ENCODE results near the gene SH3RF3. TPM values are rescaled to one million over a fixed set of nuclear protein-coding genes. Genes with fewer than 3 reads are reported as not detected.

SH3RF3 gene
- polyA plus RNA-seq, 1 donor (not counting 4 experiments of a cell fraction or from before 2014, with no cell fraction given): 0.08 TPM

DNA sequence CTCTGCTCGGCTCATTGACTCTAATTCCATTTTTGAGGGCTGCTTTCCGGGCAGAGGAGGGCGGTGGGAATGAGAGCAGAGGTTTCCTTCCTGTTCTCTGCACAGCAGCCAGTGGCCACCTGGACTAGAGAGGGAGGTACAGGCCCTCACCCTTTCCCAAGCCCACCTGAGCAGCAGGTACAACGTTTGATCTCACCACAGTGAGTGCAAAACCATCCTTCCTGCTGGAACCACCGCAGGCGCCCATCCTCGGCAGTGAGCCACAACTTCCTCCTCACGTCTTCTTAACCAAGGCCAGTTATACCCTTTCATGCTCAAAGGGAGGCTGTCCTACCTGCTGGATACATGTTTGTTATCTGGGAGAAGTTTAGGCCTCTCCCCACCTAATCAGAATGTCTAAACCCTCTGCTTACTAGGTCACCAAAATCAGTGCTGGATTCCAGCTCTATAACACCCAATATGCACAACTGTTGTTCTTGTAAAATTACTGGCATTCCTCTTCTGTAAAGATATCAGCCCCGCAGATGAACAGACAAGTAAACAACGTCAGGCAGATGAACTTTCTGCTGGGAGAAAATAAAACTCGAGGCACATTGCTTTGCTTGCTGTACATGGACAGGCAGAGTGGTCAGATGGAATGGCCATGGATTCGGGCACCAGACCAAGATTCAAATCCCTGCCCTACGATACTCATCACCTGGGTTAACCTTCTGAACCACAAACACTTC is 191.4 kb downstream of the SH3RF3 start:
- FAIRE-seq (no peak), DNase-seq (ENCODE audit: low read depth, low spot score) (no peak)
- Histone ChIP-seq H2AFZ (ENCODE audit: control insufficient read depth, low read length) (no peak overlapping the region), H3K4me2 (ENCODE audit: control insufficient read depth, extremely low read depth, insufficient read depth, low read depth, low read length) (no peak overlapping the region), H3K79me2 (ENCODE audit: control insufficient read depth, insufficient read depth, low read length) (no peaks in the 10 kb centered on the region), H3K27me3 (ENCODE audit: control insufficient read depth, extremely low read depth, insufficient read depth, low read length) (peaks cover 34% of the 10 kb centered on the region), H4K20me1 (ENCODE audit: control insufficient read depth, extremely low read depth, insufficient read depth, low read length) (no peaks in the 10 kb centered on the region), H3K4me3 (ENCODE audit: control insufficient read depth in 2 of 3, extremely low read depth in 1 of 3, insufficient read depth in 2 of 3, low read depth in 1 of 3, low read length in 3 of 3) (no peak overlapping the region), H3K27ac (ENCODE audit: control insufficient read depth, insufficient read depth, low read length) (no peak overlapping the region), H3K9ac (ENCODE audit: control insufficient read depth, extremely low read depth, insufficient read depth, low read length) (no peak overlapping the region), H3K4me1 (ENCODE audit: control insufficient read depth, extremely low read depth, insufficient read depth, low read length) (peaks cover 32% of the 10 kb centered on the region), H3K36me3 (ENCODE audit: control insufficient read depth in 2 of 2, extremely low read depth in 1 of 2, insufficient read depth in 2 of 2, low read length in 2 of 2) (no peaks in the 10 kb centered on the region), H3K9me3 (ENCODE audit: control insufficient read depth, low read depth, low read length) (no peaks in the 10 kb centered on the region), H3K9me1 (ENCODE audit: control insufficient read depth, extremely low read depth, insufficient read depth, low read length) (no peaks in the 10 kb centered on the region)
- dilution Hi-C loops (cut with MboI; ENCODE audit: extremely low pct_ligation_motif_present, low sequenced_read_pairs): no loop called here
- TF ChIP-seq, protein P1, sequence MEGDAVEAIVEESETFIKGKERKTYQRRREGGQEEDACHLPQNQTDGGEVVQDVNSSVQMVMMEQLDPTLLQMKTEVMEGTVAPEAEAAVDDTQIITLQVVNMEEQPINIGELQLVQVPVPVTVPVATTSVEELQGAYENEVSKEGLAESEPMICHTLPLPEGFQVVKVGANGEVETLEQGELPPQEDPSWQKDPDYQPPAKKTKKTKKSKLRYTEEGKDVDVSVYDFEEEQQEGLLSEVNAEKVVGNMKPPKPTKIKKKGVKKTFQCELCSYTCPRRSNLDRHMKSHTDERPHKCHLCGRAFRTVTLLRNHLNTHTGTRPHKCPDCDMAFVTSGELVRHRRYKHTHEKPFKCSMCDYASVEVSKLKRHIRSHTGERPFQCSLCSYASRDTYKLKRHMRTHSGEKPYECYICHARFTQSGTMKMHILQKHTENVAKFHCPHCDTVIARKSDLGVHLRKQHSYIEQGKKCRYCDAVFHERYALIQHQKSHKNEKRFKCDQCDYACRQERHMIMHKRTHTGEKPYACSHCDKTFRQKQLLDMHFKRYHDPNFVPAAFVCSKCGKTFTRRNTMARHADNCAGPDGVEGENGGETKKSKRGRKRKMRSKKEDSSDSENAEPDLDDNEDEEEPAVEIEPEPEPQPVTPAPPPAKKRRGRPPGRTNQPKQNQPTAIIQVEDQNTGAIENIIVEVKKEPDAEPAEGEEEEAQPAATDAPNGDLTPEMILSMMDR (optimal IDR thresholded peaks at IDR 0.05 in 1 of 3, IDR thresholded peaks at IDR 0.05 in 1 of 3, conservative IDR thresholded peaks at IDR 0.05 in 1 of 3; ENCODE audit: extremely low read depth in 1 of 3, insufficient read depth in 2 of 3, low read length in 3 of 3): no peak

DNA sequence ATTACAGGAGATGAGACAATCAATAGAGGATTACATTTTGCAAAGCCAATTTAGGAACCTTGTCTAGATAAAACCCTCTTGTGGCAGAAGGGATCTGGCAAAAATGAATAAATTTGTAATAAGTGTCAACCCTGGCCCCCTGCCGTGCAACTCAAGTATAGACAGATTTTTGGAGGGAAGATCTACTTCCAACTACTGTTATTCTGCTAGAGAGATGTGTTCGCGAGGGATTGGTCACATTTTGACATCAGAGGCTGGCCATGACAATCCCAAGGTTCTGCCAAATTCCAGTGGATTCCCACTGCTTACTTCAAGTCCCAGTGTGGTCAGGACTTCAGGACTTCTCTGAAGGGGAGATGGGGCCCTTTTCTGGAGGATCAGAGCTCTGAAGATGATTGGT is 192.6 kb downstream of the SH3RF3 start:
- no peaks in the 10 kb centered on the region for H3K79me2 ChIP-seq (ENCODE audit: control insufficient read depth, insufficient read depth, low read length)
- no peaks in the 10 kb centered on the region for H3K36me3 ChIP-seq (ENCODE audit: control insufficient read depth in 2 of 2, extremely low read depth in 1 of 2, insufficient read depth in 2 of 2, low read length in 2 of 2)
- DNase-seq (ENCODE audit: low read depth, low spot score) (no peak), FAIRE-seq (no peak)
- H3K4me3 ChIP-seq (ENCODE audit: control insufficient read depth in 2 of 3, extremely low read depth in 1 of 3, insufficient read depth in 2 of 3, low read depth in 1 of 3, low read length in 3 of 3): no peak overlapping the region
- H3K9me1 ChIP-seq (ENCODE audit: control insufficient read depth, extremely low read depth, insufficient read depth, low read length): no peaks in the 10 kb centered on the region
- dilution Hi-C loops (cut with MboI; ENCODE audit: extremely low pct_ligation_motif_present, low sequenced_read_pairs): no loop called here
- H3K9ac ChIP-seq (ENCODE audit: control insufficient read depth, extremely low read depth, insufficient read depth, low read length): no peak overlapping the region
- TF ChIP-seq EZH2 (IDR thresholded peaks at IDR 0.05; ENCODE audit: low read length): no peak
- TF ChIP-seq, protein P1 (optimal IDR thresholded peaks at IDR 0.05 in 1 of 3, IDR thresholded peaks at IDR 0.05 in 1 of 3, conservative IDR thresholded peaks at IDR 0.05 in 1 of 3; ENCODE audit: extremely low read depth in 1 of 3, insufficient read depth in 2 of 3, low read length in 3 of 3): no peak
- peak overlapping the region; percentile 56 for H3K4me2 ChIP-seq (ENCODE audit: control insufficient read depth, extremely low read depth, insufficient read depth, low read depth, low read length)
- no peaks in the 10 kb centered on the region for H4K20me1 ChIP-seq (ENCODE audit: control insufficient read depth, extremely low read depth, insufficient read depth, low read length)
- H3K27ac ChIP-seq (ENCODE audit: control insufficient read depth, insufficient read depth, low read length): no peak overlapping the region
- peaks cover 27% of the 10 kb centered on the region for H3K27me3 ChIP-seq (ENCODE audit: control insufficient read depth, extremely low read depth, insufficient read depth, low read length)
- H2AFZ ChIP-seq (ENCODE audit: control insufficient read depth, low read length): no peak overlapping the region
- H3K9me3 ChIP-seq (ENCODE audit: control insufficient read depth, low read depth, low read length): no peaks in the 10 kb centered on the region
- peaks cover 38% of the 10 kb centered on the region for H3K4me1 ChIP-seq (ENCODE audit: control insufficient read depth, extremely low read depth, insufficient read depth, low read length)

All from keratinocyte (primary cell).